Kidney (tissue), 14 donors: ENCODE measurements around the gene CIT. TPM values are rescaled to one million over a fixed set of nuclear protein-coding genes. Genes with fewer than 3 reads are reported as not detected.
"Not testable (repeated sequence)": the region's sequence is repeated elsewhere in the genome, so short reads cannot be mapped to it uniquely, and the experiment has no call there.

Source experiments
- DNase-seq, 5 donors: peaks; one replicate each; pipeline ENCODE4 v3.0.0-alpha.2; 2013 to 2020
- FAIRE-seq: peaks from 2 replicates; lab custom pipeline; 2012; peaks lifted over from hg19 to GRCh38; lab: Jason Lieb, UNC
- H3K27ac ChIP-seq, 2 donors: one replicate each; pipeline ENCODE4 v1.7.0; 2013; ENCODE audit warnings: low read depth in 2 of 2, low read length in 2 of 2, inconsistent platforms in 1 of 2
- H3K27me3 ChIP-seq: one replicate; pipeline ENCODE4 v1.7.1; 2013; ENCODE audit warnings: low read length, inconsistent platforms; ENCODE audit not compliant: control insufficient read depth, insufficient read depth
- H3K36me3 ChIP-seq, 3 donors: one replicate each; pipeline versions ENCODE4 v1.7.0 to v1.7.1; 2013; ENCODE audit warnings: low read length in 3 of 3, control low read depth in 1 of 3, inconsistent platforms in 1 of 3; ENCODE audit not compliant: insufficient read depth in 3 of 3, control insufficient read depth in 2 of 3
- H3K4me1 ChIP-seq, 3 donors: one replicate each; pipeline versions ENCODE4 v1.7.0 to v1.7.1; 2013; ENCODE audit warnings: low read length in 3 of 3, inconsistent platforms in 1 of 3, low read depth in 1 of 3; ENCODE audit not compliant: control insufficient read depth in 2 of 3, insufficient read depth in 2 of 3
- H3K4me3 ChIP-seq, 3 donors: one replicate each; pipeline versions ENCODE4 v1.7.0 to v1.8.1; 2013; ENCODE audit warnings: low read length in 3 of 3, control low read depth in 1 of 3, inconsistent platforms in 1 of 3
- H3K9ac ChIP-seq, 3 donors: one replicate each; pipeline versions ENCODE4 v1.7.0 to v1.7.1; 2013; ENCODE audit warnings: low read length in 3 of 3, control low read depth in 1 of 3, inconsistent platforms in 1 of 3
- H3K9me3 ChIP-seq, 3 donors: one replicate each; pipeline versions ENCODE4 v1.7.0 to v1.7.1; 2013; ENCODE audit warnings: low read length in 3 of 3, control low read depth in 1 of 3, inconsistent platforms in 1 of 3; ENCODE audit not compliant: control insufficient read depth in 2 of 3, insufficient read depth in 1 of 3
- intact Hi-C: fragments of 100-400 bp; cut with DNase I; formaldehyde crosslinking; loops from one replicate; pipeline ENCODE4 v1.11.1; 2022
- polyA plus RNA-seq: library from polyadenylated mRNA; stranded (reverse); fragments of 350-450 nt; fragmentation: Illumina TruSeq; extraction: RNeasy Lipid Tissue Mini Kit (QIAGEN cat#74804); gene quantifications from one replicate; pipeline ENCODE4 v1.2.3, GENCODE V29; 2014; ENCODE audit warnings: low read depth, low replicate concordance; ENCODE audit not compliant: insufficient read depth
- total RNA-seq: library from RNA; stranded (reverse); fragmentation: NEBNext Ultra II Directional; extraction: Animal tissue kit (Norgen Biotek cat#: 25700); gene quantifications from one replicate; pipeline ENCODE4 v1.2.1, GENCODE V29; 2021
- TF ChIP-seq, protein P1 (sequence below): IDR thresholded peaks from 3 replicates; pipeline ENCODE4 v1.5.1; 2012; ENCODE audit warnings: mild to moderate bottlenecking, moderate library complexity, borderline replicate concordance; ENCODE audit not compliant: insufficient read depth; ENCODE audit errors: extremely low read depth
- donor health status: control.
- donor health status: control.
- donor health status: control.
- donor health status: control.
- donor health status: control.
- donor health status: DM: yes; HTN: yes; CAD: no.
- donor health status: Normal renal cell carcinoma (clear cell type).

Gene CIT
- total and polyA plus RNA-seq, 2 donors from 2014 or later, result 3.0 to 81.6 TPM

DNA sequence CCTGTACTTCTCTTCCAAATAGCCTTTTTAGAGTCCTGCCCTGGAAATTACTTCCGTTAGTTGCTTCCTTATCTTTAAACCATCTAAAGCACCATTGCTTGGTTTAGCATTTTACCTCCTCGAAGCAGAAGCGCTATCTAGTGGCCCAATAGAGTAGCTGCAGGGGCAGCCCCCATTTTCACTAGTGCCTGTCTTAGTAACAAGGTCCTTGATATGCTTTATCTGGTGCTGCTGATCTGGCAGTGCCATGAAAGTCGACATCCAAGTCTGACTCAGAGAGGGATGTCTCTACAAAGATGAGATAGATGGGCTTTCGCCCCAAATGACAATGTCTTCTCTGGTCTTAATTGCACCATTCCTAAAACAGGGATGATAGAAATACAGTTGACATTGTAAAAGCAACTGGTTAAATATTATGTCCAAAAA is 25.0 kb upstream of the CIT start:
- no peak overlapping the region for H3K27ac ChIP-seq
- H3K4me1 ChIP-seq, result no peaks in the 10 kb centered on the region
- no peak overlapping the region for H3K4me3 ChIP-seq
- TF ChIP-seq, protein P1, sequence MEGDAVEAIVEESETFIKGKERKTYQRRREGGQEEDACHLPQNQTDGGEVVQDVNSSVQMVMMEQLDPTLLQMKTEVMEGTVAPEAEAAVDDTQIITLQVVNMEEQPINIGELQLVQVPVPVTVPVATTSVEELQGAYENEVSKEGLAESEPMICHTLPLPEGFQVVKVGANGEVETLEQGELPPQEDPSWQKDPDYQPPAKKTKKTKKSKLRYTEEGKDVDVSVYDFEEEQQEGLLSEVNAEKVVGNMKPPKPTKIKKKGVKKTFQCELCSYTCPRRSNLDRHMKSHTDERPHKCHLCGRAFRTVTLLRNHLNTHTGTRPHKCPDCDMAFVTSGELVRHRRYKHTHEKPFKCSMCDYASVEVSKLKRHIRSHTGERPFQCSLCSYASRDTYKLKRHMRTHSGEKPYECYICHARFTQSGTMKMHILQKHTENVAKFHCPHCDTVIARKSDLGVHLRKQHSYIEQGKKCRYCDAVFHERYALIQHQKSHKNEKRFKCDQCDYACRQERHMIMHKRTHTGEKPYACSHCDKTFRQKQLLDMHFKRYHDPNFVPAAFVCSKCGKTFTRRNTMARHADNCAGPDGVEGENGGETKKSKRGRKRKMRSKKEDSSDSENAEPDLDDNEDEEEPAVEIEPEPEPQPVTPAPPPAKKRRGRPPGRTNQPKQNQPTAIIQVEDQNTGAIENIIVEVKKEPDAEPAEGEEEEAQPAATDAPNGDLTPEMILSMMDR, result peak; percentile 89
- H3K36me3 ChIP-seq, result no peaks in the 10 kb centered on the region
- FAIRE-seq (no peak), DNase-seq (peak in 4 of 5 donors; percentile 61 to 72 (median 68))
- no peak overlapping the region for H3K9ac ChIP-seq
- intact Hi-C loops, result no loop called here
- no peaks in the 10 kb centered on the region for H3K27me3 ChIP-seq
- H3K9me3 ChIP-seq, result no peaks in the 10 kb centered on the region

DNA sequence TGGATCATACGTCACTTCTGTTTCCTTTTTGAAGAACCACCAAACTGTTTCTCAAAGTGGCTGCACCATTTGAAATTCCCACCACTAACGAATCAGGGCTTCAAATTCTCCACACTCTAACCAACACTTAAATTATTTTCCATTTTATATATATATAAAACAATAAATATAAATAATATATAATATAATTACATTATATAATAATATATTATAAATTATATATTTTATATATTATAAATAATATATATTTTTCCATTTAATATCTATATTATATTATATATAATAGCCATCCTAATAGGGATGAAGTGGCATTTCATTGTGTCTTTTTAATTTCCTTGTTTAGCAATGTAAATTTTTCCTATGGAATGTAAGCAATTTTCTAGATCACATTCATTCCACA is 24.6 kb upstream of the CIT start:
- Histone ChIP-seq H3K27ac (no peak overlapping the region), H3K9ac (no peak overlapping the region), H3K9me3 (no peaks in the 10 kb centered on the region), H3K36me3 (no peaks in the 10 kb centered on the region), H3K4me1 (no peaks in the 10 kb centered on the region), H3K27me3 (no peaks in the 10 kb centered on the region), H3K4me3 (no peak overlapping the region)
- FAIRE-seq (peak; percentile 61), DNase-seq (no peak)
- TF ChIP-seq, protein P1, result no peak
- intact Hi-C loops, result no loop called here

DNA sequence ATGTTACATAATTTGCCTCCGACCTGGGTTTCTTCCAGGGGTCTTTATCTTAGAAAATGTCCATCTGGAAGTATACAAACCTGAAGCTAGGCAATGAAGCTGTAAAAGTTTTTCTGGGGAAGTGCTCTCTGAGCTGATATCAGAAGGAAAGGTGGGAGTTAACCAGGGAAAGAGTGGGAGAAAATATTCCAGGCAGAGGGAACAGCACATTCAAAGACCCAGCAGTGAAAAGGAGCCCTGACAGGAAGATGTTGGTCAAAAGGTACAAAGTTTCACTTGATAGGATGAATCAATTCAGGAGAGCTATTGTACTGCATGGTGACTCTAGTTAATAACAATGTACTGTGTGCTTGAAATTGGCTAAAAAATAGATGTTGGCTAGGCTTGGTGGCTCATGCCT is 17.8 kb upstream of the CIT start:
- Histone ChIP-seq H3K27ac (no peak overlapping the region), H3K9ac (no peak overlapping the region), H3K4me1 (no peaks in the 10 kb centered on the region), H3K27me3 (no peaks in the 10 kb centered on the region), H3K4me3 (no peak overlapping the region), H3K9me3 (no peaks in the 10 kb centered on the region), H3K36me3 (no peaks in the 10 kb centered on the region)
- TF ChIP-seq, protein P1, result no peak
- FAIRE-seq (no peak), DNase-seq (no peak)
- intact Hi-C loops, result no loop called here

DNA sequence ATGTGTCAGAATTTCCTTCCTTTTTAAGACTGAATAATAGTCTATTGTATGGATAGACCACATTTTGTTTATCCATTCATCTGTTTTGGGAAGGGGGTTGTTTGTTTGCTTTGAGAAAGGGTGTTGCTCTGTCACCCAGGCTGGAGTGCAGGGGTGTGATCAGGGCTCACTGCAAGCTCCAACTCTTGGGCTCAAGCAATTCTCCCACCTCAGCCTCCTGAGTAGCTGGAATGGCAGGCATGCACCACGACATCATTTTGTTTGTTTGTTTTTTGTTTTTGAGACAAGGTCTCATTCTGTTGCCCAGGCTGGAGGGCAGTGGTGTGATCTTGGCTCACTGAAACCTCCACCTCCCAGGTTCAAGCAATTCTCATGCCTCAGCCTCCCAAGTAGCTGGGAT is 15.5 kb upstream of the CIT start:
- DNase-seq, H3K9me3 ChIP-seq, H3K27ac ChIP-seq, FAIRE-seq, H3K9ac ChIP-seq, H3K27me3 ChIP-seq, H3K36me3 ChIP-seq, H3K4me1 ChIP-seq, H3K4me3 ChIP-seq, intact Hi-C loops: not testable (repeated sequence)
